Measurements from ENCODE around the gene WDR73.
"Not testable (repeated sequence)": the region's sequence is repeated elsewhere in the genome, so short reads cannot be mapped to it uniquely, and the experiment has no call there.

WDR73 gene

GRCh38 chr15:84653910-84654688, at the start of gene WDR73:
WDR73 (minus strand) TSS chr15:84654283; CDS start chr15:84654274, 9 bp downstream.
- peak; percentile 97 for DNase-seq

- no peak for DNase-seq
Measured at GRCh38 chr15:84703808-84704207, 49.7 kb upstream of the WDR73 start.

- DNase-seq: no peak
Measured at GRCh38 chr15:84702961-84703482, 48.9 kb upstream of the WDR73 start.

GRCh38 chr15:84699538-84700191, 45.6 kb upstream of the WDR73 start:
- DNase-seq: no peak

DNA sequence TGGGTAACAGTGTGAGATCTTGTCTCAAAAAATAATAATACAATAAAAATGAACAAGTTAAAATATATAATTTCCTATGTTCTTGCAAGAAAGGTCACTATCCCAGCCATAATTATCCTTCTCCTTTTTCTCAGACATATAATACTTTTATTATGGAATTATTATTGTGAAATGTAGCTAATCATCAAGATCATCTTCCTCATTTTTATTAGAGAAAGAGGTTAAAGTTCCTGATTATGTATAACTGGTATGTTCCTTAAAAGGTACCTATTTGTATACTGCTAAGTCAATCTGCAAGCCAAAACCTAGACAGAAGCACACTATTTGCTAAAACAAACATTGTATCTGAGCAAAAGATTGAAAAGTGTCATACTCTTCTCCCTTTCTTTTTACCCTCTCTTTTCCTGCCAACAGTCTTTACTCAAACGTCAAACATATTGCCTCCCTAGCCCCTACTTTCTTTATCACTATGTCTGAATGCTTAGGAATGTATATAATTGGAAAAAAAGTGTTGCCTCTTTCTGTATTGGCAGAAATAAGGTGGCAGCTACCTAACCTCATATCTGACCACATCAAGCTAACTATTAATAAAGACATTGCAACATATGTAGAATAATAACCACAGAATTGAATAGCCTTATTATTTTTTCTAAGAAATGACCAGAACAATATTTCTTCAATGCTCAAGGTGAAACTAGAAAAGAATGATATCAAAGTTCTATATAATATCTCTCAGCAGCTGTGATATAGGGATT, 43.3 kb upstream of the WDR73 start:
- DNase-seq: no peak

DNA sequence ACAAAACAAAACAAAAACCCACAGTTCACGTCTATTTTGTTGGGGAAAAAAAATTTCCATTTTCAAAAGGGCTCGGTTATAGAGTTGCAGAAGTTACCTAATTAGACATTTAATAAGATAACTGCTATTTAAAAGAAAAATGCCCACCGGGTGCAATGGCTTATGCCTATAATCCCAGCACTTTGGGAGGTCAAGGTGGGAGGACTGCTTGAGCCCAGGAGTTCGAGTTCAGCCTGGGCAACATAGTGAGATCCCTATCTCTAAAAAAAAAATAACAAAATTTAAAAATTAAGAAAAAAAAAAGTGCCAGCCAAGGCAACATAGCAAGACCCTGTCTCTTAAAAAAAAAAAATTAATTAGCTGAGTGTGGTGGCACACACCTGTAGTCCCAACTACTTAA, 42.7 kb upstream of the WDR73 start:
- no peak for DNase-seq

GRCh38 chr15:84690342-84690741, 36.3 kb upstream of the WDR73 start:
- no peak for DNase-seq

DNA sequence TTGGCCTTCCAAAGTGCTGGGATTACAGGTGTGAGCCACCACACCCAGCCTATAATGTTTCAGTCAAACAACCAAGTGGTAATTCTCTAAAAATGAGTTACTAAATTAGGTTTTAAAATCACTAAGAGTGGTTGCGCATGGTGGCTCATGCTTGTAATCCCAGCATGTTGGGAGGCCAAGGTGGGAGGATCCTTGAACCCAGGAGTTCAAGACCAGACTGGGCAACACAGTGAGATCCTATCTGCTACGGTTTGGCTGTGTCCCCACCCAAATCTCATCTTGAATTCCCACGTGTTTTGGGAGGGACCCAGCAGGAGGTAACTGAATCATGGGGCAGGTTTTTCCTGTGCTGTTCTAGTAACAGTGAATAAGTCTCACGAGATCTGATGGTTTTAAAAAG, 35.8 kb upstream of the WDR73 start:
- no peak for DNase-seq

GRCh38 chr15:84686446-84686845, 32.4 kb upstream of the WDR73 start:
- DNase-seq: not testable (repeated sequence)

- DNase-seq: no peak
Measured at GRCh38 chr15:84685304-84685703, 31.2 kb upstream of the WDR73 start.

GRCh38 chr15:84684092-84684491, 30.0 kb upstream of the WDR73 start:
- no peak for DNase-seq

- DNase-seq: peak; percentile 45 to 47
Measured at GRCh38 chr15:84681831-84682230, 27.7 kb upstream of the WDR73 start.

DNA sequence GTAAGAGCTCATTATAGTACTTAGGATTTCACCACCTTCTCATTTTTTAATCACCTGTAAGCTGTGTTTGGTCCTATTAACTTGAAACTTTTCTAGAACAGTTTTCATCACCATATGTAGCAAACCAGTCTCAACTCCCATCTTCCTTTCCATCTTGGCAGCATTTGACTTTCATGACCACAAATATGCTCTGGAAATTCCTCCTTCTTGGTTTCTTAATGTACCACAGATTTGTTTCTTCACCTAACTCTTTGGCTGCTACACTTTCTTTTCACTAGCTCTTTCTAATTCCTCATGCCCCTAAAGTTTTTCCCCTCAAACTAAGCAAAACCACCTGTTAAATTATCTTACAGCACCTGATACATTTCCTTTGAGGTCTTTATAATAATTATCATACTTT, 17.1 kb upstream of the WDR73 start:
- DNase-seq: no peak

- DNase-seq: peak; percentile 21 to 35
Measured at GRCh38 chr15:84669726-84670125, 15.6 kb upstream of the WDR73 start.

DNA sequence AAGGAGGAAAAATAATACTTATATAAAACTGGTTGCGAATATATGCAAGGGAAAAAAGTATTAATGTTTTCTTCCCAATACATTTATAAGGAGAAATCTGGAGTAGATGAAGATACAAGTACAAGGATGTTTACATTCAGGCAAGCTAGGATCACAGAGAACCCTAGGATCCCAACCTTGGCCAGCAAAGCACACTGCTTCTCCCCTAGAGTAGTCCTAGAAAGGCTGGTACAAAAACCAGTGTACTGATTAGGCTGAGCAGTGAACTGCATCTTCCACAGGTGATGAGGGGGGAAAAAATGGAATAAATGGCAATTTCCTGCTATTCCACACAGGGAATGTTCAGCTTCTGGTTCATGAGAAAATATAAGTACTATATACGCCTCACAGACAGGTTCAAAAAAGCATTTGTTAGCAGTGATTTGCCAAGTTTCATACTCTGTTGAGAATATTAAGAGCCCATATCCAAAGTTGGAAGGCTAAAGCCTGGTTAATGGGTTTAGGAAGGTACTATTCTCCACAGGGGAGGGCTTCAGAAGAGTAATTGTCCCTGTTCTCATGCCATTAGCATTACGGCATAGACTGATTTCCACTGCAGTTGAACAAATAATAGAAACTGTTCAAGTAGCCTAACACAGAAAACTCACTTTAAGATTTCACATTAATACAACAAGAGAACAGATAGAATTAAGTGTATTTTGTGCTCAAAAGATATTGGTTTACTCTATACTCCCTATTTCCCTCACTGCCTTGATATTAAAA, 14.3 kb upstream of the WDR73 start:
- DNase-seq: no peak

GRCh38 chr15:84666373-84666772, 12.3 kb upstream of the WDR73 start:
- DNase-seq: no peak

GRCh38 chr15:84661001-84661400, 6.9 kb upstream of the WDR73 start:
- DNase-seq: no peak

DNA sequence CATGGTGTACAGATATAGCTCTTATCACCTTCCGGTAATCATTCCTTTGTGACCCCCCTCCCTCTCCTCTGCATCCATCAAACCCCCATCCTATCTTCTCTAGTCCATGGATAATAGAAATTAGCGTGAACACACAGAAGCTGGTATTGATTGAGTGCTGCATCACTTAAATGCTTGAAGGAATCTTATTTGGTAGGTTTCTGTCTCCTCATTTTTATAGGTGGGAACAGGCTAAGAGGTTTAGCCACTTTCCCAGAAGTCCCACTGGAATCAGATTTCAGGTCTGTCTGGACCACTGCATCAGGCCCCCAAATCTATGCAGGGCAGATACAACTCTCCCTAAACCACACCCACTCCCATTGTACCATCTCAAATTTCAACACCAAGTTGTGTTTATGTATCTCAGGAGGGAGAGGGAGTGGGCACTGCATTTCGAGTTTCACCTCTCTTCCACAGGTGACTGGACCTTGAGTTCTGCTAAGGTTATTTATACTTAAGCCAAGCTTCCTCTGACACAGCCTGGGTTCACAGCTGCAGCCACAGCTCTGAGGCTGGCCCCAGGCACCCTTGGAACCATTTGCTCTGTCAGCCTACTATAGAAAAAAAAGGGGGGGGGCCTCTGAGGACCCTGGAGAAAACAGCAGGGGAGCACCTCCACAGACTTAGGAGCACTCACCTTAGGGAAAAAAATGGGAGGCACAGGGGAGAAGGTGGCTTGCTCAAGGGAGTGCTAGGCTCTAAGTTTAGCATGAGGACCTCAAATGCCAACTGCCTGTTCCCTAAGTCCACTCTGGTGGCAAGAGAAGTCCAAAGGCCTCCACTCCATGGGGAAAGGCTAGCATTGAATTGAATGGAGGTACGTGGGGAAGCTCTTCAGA, 6.1 kb upstream of the WDR73 start:
- no peak for DNase-seq

DNA sequence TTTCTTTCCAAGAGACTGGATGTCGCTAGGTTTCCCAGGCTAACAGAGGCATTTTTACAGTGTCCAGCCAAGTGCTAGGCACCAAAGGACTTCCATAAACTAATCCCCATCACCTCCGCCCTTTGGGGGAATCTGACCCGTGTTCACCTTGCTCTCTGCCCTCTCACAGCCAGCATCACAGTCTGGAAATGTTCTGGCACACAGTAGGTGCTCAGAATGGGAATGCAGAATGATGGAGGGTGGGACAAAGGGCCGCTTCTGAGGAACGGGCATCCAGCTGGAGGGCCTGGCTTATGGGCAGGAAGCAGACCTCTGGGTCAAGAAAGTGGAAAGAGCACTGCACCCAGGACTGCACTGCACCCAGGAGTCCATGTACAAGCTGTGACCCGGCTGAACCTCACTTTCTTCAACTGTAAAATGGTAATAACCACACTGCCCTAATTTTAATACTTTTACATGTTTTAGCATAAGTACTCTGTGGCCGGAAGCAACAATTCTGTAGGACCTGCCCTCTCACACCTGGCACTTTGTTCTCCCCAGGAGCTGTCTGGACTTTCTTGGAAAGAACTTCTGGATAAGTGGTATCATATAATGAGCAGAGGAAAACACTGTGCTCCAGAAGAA, 4.8 kb upstream of the WDR73 start:
- no peak for DNase-seq

- DNase-seq: peak; percentile 72 to 77
Measured at GRCh38 chr15:84658080-84658787, 4.2 kb upstream of the WDR73 start, which contains the start of gene NMB. NMB (minus strand) TSS chr15:84658199; CDS start chr15:84658152, 47 bp downstream.

GRCh38 chr15:84657748-84658079, 3.6 kb upstream of the WDR73 start:
- no peak for DNase-seq
